ENCODE results near the gene ANKS1B.

ANKS1B gene

DNA sequence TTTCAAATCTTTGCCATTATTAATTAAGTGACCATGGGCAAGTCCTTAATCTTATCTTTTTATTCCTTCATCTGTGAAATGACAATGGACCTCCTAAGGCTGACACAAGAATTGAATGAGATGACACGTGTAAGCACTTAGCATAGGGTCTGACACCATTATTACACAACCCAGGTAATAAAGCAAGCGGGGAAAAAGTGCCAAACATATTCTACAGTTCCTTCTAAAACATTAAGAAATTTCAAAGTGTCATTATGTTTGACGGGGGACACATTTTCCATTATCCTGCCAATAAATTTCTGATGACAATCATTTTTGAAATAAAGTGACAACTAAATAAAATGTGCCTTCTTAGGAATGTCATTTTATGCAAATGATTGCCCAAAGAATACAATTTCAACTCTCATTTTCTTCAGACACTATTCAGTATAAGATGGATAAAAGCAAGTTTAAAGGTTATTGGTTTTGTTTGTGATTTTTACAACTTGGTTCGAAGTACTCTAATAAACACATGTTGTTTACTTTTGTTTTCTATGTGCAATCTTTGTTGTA is 3.0 kb downstream of the ANKS1B start:
- DNase-seq (ENCODE audit: low read depth), result no peak

DNA sequence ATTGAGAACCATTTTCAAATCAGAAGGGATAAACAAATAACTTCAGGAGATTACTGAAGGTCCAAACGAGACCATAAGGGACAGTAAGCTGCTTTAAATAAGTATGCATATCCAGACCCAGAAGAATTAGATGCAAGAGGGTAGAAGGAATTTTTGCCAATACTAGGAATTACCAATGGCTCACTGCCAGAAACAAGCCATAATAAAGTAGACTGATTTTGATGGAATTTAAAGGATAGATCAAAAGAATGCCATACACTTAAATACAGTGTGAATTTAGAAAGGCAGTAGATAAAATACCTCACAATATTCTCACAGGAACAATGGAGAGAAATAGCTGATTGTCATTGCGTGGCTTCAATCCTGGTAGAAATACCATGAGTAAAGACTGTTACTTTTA is 5.3 kb downstream of the ANKS1B start:
- DNase-seq (ENCODE audit: low read depth), result no peak
- TF ChIP-seq, protein P1, sequence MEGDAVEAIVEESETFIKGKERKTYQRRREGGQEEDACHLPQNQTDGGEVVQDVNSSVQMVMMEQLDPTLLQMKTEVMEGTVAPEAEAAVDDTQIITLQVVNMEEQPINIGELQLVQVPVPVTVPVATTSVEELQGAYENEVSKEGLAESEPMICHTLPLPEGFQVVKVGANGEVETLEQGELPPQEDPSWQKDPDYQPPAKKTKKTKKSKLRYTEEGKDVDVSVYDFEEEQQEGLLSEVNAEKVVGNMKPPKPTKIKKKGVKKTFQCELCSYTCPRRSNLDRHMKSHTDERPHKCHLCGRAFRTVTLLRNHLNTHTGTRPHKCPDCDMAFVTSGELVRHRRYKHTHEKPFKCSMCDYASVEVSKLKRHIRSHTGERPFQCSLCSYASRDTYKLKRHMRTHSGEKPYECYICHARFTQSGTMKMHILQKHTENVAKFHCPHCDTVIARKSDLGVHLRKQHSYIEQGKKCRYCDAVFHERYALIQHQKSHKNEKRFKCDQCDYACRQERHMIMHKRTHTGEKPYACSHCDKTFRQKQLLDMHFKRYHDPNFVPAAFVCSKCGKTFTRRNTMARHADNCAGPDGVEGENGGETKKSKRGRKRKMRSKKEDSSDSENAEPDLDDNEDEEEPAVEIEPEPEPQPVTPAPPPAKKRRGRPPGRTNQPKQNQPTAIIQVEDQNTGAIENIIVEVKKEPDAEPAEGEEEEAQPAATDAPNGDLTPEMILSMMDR (IDR thresholded peaks at IDR 0.05; ENCODE audit: control insufficient read depth, insufficient read depth, low read depth, low read length, missing control alignments), result no peak
- no peak overlapping the region for H3K4me3 ChIP-seq (ENCODE audit: control insufficient read depth, low read depth, low read length)

More for the DNA sequence above, 3.0 kb downstream of the ANKS1B start:
- TF ChIP-seq, protein P1 (IDR thresholded peaks at IDR 0.05; ENCODE audit: control insufficient read depth, insufficient read depth, low read depth, low read length, missing control alignments), result no peak
- H3K4me3 ChIP-seq (ENCODE audit: control insufficient read depth, low read depth, low read length), result no peak overlapping the region

DNA sequence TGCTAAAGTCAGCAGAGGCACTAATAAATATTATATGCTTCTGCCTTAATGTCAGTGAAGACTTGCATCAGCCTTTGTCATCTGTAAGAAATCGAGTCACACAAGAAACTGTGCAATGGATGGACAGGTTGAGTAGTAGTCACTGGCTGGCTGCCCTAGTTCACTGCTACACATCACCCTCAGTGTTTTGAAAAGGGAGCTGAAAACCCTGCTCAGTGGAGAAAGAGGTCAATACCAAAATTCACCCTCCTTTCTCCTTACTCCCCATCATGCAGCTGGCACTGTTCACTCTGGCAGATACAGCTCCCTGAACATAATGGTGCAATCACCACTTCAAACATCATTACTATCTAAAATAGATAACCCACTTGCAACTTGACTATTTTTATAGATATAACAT is 6.6 kb downstream of the ANKS1B start:
- H3K4me3 ChIP-seq (ENCODE audit: control insufficient read depth, low read depth, low read length), result no peak overlapping the region
- DNase-seq (ENCODE audit: low read depth), result no peak
- TF ChIP-seq, protein P1 (IDR thresholded peaks at IDR 0.05; ENCODE audit: control insufficient read depth, insufficient read depth, low read depth, low read length, missing control alignments), result no peak

DNA sequence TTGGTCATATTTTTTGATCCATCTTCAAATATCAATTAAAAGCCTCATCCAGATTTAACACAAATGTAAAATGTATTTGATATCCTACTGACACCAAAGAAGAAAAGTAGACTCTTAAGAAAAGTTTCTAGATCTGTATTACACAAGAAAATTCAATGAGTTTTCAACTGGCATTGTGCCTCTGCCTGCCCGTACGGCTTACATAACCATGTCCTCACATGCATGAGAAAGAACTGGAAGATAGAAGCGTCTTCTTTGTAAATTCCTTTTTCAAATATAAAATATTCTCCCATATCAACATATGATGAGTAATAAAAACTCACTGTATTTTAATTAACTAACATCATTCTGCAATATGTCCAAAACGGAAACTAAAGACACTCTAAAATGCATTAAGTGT is 7.2 kb downstream of the ANKS1B start:
- no peak for DNase-seq (ENCODE audit: low read depth)
- no peak overlapping the region for H3K4me3 ChIP-seq (ENCODE audit: control insufficient read depth, low read depth, low read length)
- TF ChIP-seq, protein P1 (IDR thresholded peaks at IDR 0.05; ENCODE audit: control insufficient read depth, insufficient read depth, low read depth, low read length, missing control alignments), result no peak

DNA sequence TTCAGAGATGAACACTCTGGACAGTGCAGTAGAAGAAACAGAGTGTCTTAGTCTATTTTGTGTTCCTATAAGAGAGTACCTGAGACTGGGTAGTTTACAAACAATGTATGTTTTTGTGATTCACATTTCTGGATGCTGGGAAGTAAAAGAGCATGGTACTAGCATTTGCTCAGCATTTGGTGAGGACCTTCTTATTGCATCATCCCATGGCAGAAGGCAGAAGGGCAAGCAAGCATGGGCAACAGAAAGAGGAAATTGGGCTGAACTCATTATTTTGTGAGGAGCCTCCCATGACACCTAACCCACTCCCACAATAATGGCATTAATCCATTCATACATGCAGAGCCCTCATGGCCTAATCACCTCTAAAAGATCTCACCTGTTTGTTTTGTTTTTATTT is 8.0 kb downstream of the ANKS1B start:
- TF ChIP-seq, protein P1 (IDR thresholded peaks at IDR 0.05; ENCODE audit: control insufficient read depth, insufficient read depth, low read depth, low read length, missing control alignments), result no peak
- DNase-seq (ENCODE audit: low read depth), result no peak
- no peak overlapping the region for H3K4me3 ChIP-seq (ENCODE audit: control insufficient read depth, low read depth, low read length)

DNA sequence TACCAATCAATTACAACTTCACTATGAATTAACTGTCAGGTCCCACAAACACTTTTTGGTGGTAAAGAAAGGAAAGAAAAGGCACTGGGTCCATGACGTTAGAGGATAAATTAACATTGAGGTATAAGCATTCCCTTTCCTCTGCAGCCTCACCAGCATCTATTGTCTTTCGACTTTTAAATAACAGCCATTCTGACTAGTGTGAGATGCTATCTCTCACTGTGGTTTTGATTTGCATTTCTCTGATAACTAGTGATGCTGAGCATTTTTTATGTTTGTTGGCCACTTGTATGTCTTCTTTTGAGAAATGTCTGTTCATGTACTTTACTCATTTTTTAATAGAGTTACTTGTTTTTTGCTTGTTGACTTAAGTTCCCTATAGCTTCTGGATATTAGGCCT is 9.4 kb downstream of the ANKS1B start:
- no peak for DNase-seq (ENCODE audit: low read depth)
- TF ChIP-seq, protein P1 (IDR thresholded peaks at IDR 0.05; ENCODE audit: control insufficient read depth, insufficient read depth, low read depth, low read length, missing control alignments), result no peak
- H3K4me3 ChIP-seq (ENCODE audit: control insufficient read depth, low read depth, low read length), result no peak overlapping the region

DNA sequence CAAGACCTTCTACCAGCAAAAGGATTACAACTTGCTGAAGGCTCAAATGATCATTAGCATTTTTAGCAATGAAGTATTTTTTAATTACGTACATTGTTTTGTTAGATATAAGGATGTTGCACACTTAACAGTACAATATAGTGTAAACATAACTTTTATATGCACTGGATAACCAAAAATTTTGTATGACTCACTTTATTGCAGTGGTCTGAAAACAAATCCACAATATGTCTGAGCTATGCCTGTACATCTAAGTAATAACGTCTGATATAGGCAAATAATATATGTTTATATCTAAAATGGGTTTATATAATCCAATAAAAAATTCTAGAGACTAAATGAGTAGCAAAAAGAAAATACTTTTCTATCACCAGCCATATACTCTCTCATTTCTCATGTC is 10.6 kb downstream of the ANKS1B start:
- TF ChIP-seq, protein P1 (IDR thresholded peaks at IDR 0.05; ENCODE audit: control insufficient read depth, insufficient read depth, low read depth, low read length, missing control alignments), result no peak
- no peak for DNase-seq (ENCODE audit: low read depth)
- no peak overlapping the region for H3K4me3 ChIP-seq (ENCODE audit: control insufficient read depth, low read depth, low read length)

All from AG09309 (cell line).